ENCODE results near the gene CD177.
"Not testable (repeated sequence)": the region's sequence is repeated elsewhere in the genome, so short reads cannot be mapped to it uniquely, and the experiment has no call there.

CD177 gene

DNA sequence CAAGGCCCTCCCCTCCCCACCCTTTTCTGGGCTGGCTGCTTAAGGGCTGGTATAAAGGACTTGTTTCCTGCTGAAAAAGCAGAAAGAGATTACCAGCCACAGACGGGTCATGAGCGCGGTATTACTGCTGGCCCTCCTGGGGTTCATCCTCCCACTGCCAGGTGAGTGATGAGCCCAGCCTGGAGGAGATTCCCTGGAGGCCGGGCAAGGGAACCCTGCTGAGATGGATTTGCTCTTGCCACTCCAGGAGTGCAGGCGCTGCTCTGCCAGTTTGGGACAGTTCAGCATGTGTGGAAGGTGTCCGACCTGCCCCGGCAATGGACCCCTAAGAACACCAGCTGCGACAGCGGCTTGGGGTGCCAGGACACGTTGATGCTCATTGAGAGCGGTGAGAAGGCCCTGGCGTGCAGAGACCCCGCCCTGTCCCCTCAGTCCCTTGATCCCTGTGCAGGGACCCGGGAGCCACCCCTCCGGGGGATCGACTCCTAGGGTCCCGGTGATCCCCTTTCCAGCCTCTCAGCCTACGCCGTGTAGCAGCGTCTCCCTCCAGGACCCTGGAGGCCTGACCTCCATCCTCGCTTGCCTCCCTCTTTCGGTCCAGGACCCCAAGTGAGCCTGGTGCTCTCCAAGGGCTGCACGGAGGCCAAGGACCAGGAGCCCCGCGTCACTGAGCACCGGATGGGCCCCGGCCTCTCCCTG is at the start of gene CD177:
Gene CD177, plus strand, starts transcription at position 81 of the 699 bp plus-strand sequence. Its CDS starts 29 bp downstream, at position 110.
- no peak for DNase-seq

DNA sequence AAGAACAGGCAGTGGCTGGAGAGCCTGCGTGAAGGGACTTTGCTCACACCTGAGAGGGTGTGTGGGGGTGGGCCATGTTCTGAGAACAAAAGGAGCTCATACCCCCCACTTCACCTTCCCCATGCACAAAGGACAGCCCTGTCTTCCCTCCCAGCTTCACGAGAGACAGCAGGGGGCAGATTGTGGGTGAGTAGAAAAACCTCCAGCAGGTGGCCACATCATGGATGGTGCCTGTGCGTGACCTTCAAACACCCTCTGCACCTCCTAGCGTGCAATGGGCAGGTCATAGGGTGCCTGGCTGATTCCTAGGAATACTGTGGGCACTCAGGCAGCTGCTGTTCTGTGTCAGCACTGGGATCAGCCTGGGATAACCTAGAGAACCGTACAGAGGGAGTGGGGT is 47.8 kb upstream of the CD177 start:
- no peak for DNase-seq

GRCh38 chr19:43306097-43306496 is 47.4 kb upstream of the CD177 start:
- DNase-seq = no peak

DNA sequence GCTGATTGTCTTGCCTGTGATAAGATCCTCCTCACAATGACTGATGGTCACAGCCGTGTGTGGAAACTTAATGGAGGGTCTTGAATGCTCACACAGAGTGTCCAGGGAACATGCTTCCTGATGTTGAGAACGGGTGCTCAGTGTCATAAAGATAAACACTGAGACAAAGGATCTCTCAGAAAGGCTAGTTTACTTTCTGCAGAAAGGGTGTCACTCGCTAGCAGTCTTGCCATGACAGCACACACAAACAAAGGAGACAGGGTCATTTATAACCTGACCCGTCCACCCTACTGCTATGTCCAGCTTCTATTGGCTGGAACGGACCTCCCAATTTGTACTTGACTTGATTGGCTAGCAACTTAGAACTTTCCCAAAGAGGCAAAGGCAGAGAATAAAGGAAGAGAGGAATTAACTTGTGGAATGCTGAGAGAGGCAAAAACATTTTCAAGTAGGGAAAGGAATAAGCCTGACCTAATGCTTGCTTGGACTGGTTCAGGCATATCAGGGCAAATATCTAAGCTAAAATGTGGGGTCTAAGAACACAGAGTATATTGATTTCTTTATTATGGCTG is 45.2 kb upstream of the CD177 start:
- DNase-seq = no peak

GRCh38 chr19:43309466-43309865 is 44.0 kb upstream of the CD177 start:
- DNase-seq = no peak

DNA sequence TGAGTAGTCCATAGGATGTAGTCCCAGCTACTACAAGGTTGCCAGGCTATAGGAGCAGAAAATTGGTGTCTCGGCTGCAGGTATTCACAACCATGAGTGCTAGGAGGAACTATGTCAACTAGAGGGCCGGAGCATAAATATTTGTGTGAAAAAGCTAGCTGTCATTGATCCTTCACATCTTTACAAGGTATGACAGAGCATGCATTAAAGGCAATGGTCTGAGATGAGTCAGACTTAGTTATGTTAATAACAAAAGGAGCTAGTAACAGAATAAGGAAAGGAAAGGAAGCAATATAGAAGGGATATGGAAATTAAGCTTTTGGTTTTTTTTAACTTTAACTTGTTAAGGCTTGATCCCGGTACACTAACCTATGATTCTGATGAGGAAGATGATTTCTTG is 43.3 kb upstream of the CD177 start:
- DNase-seq = no peak

- DNase-seq = no peak
These were observed 42.2 kb upstream of the CD177 start for GRCh38 chr19:43311256-43311655.

- no peak for DNase-seq
These were observed 41.8 kb upstream of the CD177 start for GRCh38 chr19:43311706-43312105.

DNA sequence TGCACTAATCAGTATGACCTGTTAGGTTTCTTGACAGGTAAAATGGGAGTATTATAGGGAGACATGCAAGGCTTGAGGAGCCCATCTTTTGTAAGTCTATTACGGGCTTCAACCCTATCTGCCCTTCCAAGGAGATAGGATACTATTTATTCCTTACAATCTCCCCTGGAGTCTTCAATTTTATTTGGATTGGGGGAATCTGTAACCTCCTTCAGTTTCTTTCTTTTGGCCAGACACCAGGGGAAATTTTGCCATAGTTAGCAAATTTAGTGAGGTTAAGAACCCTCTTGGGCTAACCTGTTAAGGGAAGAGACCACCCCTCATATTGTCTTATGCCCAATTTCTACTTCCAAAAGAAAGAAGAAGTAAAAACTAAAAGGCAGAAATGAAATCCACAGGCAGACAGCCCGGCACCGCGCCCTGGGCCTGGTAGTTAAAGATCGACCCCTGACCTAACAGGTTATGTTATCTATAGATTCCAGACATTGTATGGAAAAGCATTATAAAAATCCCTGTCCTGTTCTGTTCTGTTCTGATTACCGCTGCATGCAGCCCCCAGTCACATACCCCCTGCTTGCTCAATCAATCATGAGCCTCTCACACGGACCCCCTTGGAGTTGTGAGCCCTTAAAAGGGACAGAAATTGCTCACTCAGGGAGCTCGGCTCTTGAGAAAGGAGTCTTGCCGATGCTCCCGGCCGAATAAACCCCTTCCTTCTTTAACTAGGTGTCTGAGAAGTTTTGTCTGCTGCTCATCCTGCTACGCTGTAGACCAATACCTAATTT is 39.6 kb upstream of the CD177 start:
- DNase-seq = no peak

GRCh38 chr19:43315851-43316250 is 37.6 kb upstream of the CD177 start:
- DNase-seq = no peak

- DNase-seq = no peak
These were observed 36.7 kb upstream of the CD177 start for GRCh38 chr19:43316591-43317319.

GRCh38 chr19:43318203-43318602 is 35.3 kb upstream of the CD177 start:
- DNase-seq = no peak

DNA sequence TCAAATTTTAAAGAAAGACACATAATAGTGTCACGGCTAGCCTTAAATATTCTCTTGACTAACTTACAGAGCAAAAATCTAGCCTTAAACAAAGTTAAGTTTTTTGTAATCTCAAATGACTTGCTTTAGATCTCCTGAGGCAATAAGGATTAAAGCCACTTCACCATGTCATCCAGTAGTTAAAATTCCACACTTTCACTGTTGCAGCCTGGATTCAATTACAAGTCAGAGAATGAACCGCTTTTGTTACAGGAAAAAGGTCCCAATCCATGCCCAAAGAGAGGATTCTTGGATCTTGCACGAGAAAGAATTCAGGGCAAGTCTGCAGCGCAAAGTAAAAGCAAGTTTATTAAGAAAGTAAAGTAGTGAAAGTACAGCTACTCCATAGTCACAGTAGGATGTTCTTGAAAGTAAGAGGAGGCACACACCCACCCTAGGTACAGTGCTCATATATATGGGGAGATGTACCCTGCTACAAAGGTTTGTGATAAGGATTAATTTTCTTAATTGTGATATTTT is 34.6 kb upstream of the CD177 start:
- DNase-seq = no peak

DNA sequence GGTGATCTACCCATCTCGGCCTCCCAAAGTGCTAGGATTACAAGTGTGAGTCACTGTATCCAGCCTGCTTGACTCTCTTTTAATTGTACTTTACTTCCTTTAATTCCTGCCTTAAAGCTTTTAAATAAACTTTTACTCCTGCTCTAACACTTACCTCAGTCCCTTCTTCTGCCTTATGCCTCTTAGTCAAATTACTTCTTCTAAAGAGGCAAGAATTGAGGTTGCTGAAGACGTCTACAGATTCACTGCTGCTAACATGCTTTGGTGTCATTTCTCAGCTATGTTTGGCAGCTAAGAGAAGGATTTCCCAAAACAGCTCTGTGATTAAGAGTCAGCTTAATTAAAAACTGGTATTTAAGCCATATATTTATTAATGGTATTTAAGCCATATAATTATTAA is 32.9 kb upstream of the CD177 start:
- DNase-seq = no peak

GRCh38 chr19:43326761-43327160 is 26.7 kb upstream of the CD177 start:
- not testable (repeated sequence) for DNase-seq

DNA sequence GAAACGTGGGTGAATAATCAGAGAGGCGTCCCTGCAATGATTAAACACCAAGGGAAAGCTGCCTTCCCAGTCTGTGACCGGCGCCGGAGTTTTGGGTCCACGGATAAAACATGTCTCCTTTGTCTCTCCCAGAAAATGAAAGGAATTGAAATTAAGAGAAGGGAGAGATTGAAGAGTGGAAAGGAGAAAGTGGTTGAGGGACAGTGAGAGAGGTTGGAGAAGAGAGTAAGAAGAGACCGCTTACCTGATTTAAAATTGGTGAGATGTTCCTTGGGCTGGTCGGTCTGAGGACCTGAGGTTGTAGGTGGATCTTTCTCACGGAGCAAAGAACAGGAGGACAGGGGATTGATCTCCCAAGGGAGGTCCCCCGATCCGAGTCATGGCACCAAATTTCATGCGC is 24.9 kb upstream of the CD177 start:
- DNase-seq = not testable (repeated sequence)

DNA sequence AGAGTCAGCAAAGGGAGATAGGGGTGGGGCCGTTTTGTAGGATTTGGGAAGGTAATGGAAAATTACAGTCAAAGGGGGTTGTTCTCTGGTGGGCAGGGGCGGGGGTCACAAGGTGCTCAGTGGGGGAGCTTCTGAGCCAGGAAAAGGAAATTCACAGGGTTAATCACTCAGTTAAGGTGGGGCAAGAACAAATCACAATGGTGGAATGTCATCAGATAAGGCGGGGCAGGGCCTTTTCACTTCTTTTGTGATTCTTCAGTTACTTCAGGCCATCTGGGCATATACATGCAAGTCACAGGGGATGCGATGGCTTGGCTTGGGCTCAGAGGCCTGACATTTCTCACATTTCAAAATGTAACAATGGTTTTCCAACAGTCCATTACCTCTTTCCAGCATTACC is 24.4 kb upstream of the CD177 start:
- not testable (repeated sequence) for DNase-seq

- no peak for DNase-seq
These were observed 23.5 kb upstream of the CD177 start for GRCh38 chr19:43329989-43330388.

DNA sequence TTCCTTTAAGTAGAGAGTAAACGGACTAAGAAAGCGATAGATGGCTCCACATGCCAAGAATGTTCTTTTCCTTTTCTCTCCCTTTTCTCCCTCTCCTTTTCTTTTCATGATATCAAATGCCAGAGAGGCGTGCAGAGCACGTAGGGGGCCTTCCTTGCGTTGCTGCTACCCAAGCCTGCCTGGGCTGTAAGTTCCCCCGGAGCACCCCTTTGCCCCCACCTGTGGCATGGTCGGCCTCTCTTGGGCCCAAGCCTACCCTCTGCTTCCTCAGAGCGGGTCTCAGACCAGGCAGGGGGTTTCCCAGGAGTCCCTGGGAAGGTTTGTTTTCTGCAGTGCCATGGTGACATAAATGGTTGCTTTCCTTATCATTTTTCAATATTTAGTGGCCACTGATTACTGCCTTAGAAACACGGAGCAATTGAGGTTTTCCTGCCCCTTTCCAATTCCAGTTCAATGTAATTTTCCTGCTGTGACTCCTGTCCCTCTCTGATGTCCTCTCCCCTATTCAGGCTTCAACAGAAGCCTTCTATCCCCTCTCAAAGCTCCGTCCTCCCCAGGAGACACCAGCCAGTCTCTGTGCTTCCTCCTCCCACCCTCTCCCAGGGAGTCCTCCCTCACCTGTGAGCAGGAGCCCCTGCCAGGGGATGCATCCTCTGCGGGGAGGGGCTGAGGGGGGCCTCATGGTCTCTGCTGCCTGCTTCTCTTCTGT is 22.6 kb upstream of the CD177 start:
- DNase-seq = no peak

- no peak for DNase-seq
These were observed 22.0 kb upstream of the CD177 start for GRCh38 chr19:43331435-43332010.

DNA sequence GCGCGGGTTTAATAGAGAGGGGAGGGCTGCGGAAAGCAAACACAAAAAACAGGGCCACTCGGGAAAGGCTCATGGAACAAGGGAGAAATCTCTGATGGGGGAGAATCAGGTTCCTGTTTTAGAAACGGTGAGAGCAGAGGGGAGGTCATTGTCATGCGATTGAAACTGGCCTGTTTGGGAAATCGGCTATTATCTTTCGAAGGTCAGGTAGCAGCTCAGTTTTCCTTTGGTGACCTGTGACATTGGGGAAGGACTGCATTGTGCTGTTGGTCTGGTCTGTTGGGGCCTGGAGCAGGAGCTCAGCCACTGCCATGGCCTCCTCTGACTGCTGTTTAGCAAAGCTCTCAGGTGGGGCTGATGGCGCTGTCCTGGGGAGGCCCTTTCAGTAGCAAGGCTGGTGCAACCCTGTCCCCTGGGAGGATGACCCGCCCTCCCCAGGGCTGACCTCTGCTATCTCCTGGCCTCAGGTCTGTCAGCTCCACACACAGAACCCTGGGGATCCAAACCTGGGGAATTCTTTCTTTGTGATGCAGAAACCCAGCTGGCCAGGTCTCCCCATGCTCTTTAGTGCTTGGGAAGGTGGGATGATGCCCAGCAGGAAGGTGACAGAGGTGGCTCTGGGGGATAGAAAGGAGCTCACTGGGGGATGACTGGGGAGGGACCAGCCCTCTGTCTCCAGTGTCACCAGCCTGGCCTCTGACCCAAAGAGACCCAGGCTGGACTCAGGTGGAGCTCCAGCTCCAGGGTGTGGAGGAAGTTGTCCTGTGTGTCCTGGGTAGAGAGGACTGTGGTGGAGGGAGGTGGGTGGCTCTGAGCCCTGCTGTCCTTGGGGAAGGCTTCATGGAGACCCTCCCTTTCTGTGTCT is 21.2 kb upstream of the CD177 start:
- no peak for DNase-seq
